ENCODE data around the gene ADD3. TPM values are rescaled to one million over a fixed set of nuclear protein-coding genes. Genes with fewer than 3 reads are reported as not detected.

The ADD3 gene
- total RNA-seq, 1 experiment from 2014 or later = 59.9 TPM

DNA sequence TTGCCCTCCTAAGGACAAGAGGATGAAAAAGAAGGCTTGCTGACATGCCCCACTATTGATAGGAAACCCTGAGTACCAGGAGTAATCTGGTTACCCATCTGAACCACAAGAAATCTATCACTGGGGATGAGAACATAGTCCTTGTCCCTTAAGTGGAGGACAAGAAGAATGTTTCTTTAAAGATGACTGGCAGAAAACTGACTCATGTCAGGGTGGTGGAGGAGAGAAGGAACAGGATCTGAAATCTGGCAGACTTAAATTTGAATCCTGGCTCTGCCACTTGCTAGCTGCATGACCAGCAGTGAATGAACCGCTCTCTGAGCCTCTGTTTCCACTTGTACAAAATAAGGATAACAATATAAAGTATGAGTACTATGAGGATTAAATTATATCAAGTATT lies 45.5 kb upstream of the ADD3 start:
- no peak overlapping the region for H3K4ac ChIP-seq (ENCODE audit: low read depth, low read length)
- H3K18ac ChIP-seq (ENCODE audit: insufficient read length, low read depth, low read length) = no peak overlapping the region
- no peak for DNase-seq
- H2BK12ac ChIP-seq (ENCODE audit: insufficient read length, low read depth, low read length) = no peak overlapping the region
- H2BK120ac ChIP-seq (ENCODE audit: low read depth, low read length, poor library complexity, severe bottlenecking) = no peak overlapping the region
- Mint-ChIP-seq H3K9me3 (no peaks in the 10 kb centered on the region; a peak in 1 of 5 replicates), H3K4me1 (peaks cover 37 to 38% of the 10 kb centered on the region in 2 experiments), H3K4me3 (no peak overlapping the region), H3K27ac (peak overlapping the region in 1 of 3 experiments; percentile 91; a peak in 1 of 7 replicates), H3K36me3 (ENCODE audit: insufficient read depth in 1 of 3, low read depth in 3 of 3) (no peaks in the 10 kb centered on the region; a peak in 1 of 7 replicates), H3K27me3 (ENCODE audit: low read depth) (no peaks in the 10 kb centered on the region; the same call in 1 of the 2 replicates)
- no peaks in the 10 kb centered on the region for H3K79me2 ChIP-seq (ENCODE audit: insufficient read depth, low read length)
- no peak overlapping the region for H3K4me2 ChIP-seq (ENCODE audit: insufficient read depth, insufficient read length, low read length)
- H3K9ac ChIP-seq (ENCODE audit: extremely low read depth, insufficient read length, low read length) = no peak overlapping the region
- H3K14ac ChIP-seq (ENCODE audit: insufficient read depth, low read length) = no peak overlapping the region
- no CpG with 5 or more reads among the region's 1 CpG for WGBS (ENCODE audit: extremely low coverage, insufficient read length, low lambda C conversion rate)
- H2BK15ac ChIP-seq (ENCODE audit: low read depth, low read length) = no peak overlapping the region
- no peak overlapping the region for H3K56ac ChIP-seq (ENCODE audit: insufficient read length, low read depth, low read length)
- no peaks in the 10 kb centered on the region for H3K79me1 ChIP-seq (ENCODE audit: insufficient read depth, low read depth, low read length, poor library complexity, severe bottlenecking)
- H3K23ac ChIP-seq (ENCODE audit: insufficient read length, low read depth, low read length) = no peak overlapping the region
- no peak overlapping the region for H4K91ac ChIP-seq (ENCODE audit: insufficient read length, low read depth, low read length)
- H3K27me3 ChIP-seq (ENCODE audit: insufficient read depth, low read length) = no peaks in the 10 kb centered on the region
- H3K9me3 ChIP-seq (ENCODE audit: control insufficient read depth, low read depth, low read length) = no peaks in the 10 kb centered on the region
- peaks cover 3% of the 10 kb centered on the region for H3K23me2 ChIP-seq (ENCODE audit: insufficient read length, low read depth, low read length, poor library complexity, severe bottlenecking)
- H2AFZ ChIP-seq (ENCODE audit: low read length) = no peak overlapping the region
- H4K5ac ChIP-seq (ENCODE audit: insufficient read length, low read depth, low read length) = no peak overlapping the region
- peaks cover 3% of the 10 kb centered on the region; the same call in 1 of the 2 replicates for H3K4me1 ChIP-seq (ENCODE audit: insufficient read depth, low read length)
- H3K27ac ChIP-seq (ENCODE audit: insufficient read length, low read depth, low read length) = no peak overlapping the region
- no peak overlapping the region for H3T11ph ChIP-seq (ENCODE audit: low read length)
- no peak overlapping the region for H2BK5ac ChIP-seq (ENCODE audit: insufficient read length, low read length)
- TF ChIP-seq, protein P1, sequence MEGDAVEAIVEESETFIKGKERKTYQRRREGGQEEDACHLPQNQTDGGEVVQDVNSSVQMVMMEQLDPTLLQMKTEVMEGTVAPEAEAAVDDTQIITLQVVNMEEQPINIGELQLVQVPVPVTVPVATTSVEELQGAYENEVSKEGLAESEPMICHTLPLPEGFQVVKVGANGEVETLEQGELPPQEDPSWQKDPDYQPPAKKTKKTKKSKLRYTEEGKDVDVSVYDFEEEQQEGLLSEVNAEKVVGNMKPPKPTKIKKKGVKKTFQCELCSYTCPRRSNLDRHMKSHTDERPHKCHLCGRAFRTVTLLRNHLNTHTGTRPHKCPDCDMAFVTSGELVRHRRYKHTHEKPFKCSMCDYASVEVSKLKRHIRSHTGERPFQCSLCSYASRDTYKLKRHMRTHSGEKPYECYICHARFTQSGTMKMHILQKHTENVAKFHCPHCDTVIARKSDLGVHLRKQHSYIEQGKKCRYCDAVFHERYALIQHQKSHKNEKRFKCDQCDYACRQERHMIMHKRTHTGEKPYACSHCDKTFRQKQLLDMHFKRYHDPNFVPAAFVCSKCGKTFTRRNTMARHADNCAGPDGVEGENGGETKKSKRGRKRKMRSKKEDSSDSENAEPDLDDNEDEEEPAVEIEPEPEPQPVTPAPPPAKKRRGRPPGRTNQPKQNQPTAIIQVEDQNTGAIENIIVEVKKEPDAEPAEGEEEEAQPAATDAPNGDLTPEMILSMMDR (conservative IDR thresholded peaks at IDR 0.05) = no peak
- no peak overlapping the region for H2BK20ac ChIP-seq (ENCODE audit: low read depth, low read length, poor library complexity, severe bottlenecking)
- no peak overlapping the region for H4K8ac ChIP-seq (replicated peaks; ENCODE audit: insufficient read length, low read depth, low read length)
- H4K20me1 ChIP-seq (ENCODE audit: control insufficient read depth, insufficient read depth, insufficient read length) = no peaks in the 10 kb centered on the region
- no peak overlapping the region for H2AK5ac ChIP-seq (ENCODE audit: insufficient read length, low read length)

Data from H9 (cell line).